Astrocyte (in vitro differentiated cells and primary cell): Measurements from ENCODE around the gene LRBA.

ENCODE experiments used
- CTCF ChIP-seq: IDR thresholded peaks from 2 replicates; pipeline ENCODE4 v1.5.1; 2011; ENCODE audit warnings: low read depth, mild to moderate bottlenecking, inconsistent platforms, low read length, moderate library complexity; ENCODE audit not compliant: insufficient read depth
- EZH2 ChIP-seq: IDR thresholded peaks from 2 replicates; pipeline ENCODE4 v1.6.1; 2012; ENCODE audit warnings: mild to moderate bottlenecking, low read length, inconsistent platforms; ENCODE audit not compliant: insufficient read depth

GRCh38 chr4:150395872-150396271, 619.2 kb downstream of the LRBA start:
- no peak for TF ChIP-seq CTCF
- TF ChIP-seq EZH2 = no peak
